Erythroblast (primary cell): ENCODE measurements around the gene ENDOD1.

Experiments used
- GATA1 ChIP-seq: IDR thresholded peaks from 2 replicates; pipeline ENCODE4 v1.6.1; 2011; ENCODE audit warnings: low read depth, mild to moderate bottlenecking, control low read depth, low read length, moderate library complexity
- POLR2A ChIP-seq: IDR thresholded peaks from 2 replicates; pipeline ENCODE4 v1.6.1; 2011; ENCODE audit warnings: mild to moderate bottlenecking, low read length

GRCh38 chr11:95076416-95076815, 13.2 kb upstream of the ENDOD1 start:
- TF ChIP-seq POLR2A (no peak), GATA1 (no peak)
